B cell (primary cell): ENCODE results near the gene CEP41.

Experiments used
- CTCF ChIP-seq: fragments of 200-600 bp; IDR thresholded peaks from one replicate; pipeline ENCODE4 v1.8.0; 2022; ENCODE audit warnings: antibody characterized with exemption, mild to moderate bottlenecking
- EZH2 ChIP-seq: IDR thresholded peaks from 2 replicates; pipeline ENCODE4 v1.6.1; 2012; ENCODE audit warnings: borderline replicate concordance, low read depth, mild to moderate bottlenecking, moderate library complexity, low read length; ENCODE audit not compliant: insufficient read depth, poor library complexity, severe bottlenecking

GRCh38 chr7:130369831-130370550, 70.8 kb downstream of the CEP41 start:
- TF ChIP-seq CTCF (no peak), EZH2 (no peak)
